GM12878 (cell line): ENCODE measurements around the gene MAP2K2.

Source experiments
- BHLHE40 ChIP-seq, 2 experiments: fragments of 450-650 bp in 1 of 2; IDR thresholded peaks; 2 replicates each; pipeline ENCODE4 v1.6.1; 2011 to 2017; ENCODE audit warnings: low read depth in 2 of 2, borderline replicate concordance in 1 of 2, improper control_type of control experiment in 1 of 2, low read length in 1 of 2, mild to moderate bottlenecking in 1 of 2
- CBX3 ChIP-seq: fragments of 200-600 bp; sonication (generic); IDR thresholded peaks from 2 replicates; pipeline ENCODE4 v1.6.1; 2016; ENCODE audit warnings: low read depth, borderline replicate concordance
- CBX5 ChIP-seq: sonication (generic); IDR thresholded peaks from 2 replicates; pipeline ENCODE4 v1.6.1; 2016; ENCODE audit warnings: low read depth, moderate library complexity, mild to moderate bottlenecking, inconsistent platforms
- EP300 ChIP-seq, 2 experiments: fragments of 150-350 bp in 1 of 2; IDR thresholded peaks; 2 replicates each; pipeline ENCODE4 v1.6.1; 2011 to 2012; ENCODE audit warnings: low read depth in 2 of 2, low read length in 2 of 2, borderline replicate concordance in 1 of 2, improper control_type of control experiment in 1 of 2, inconsistent platforms in 1 of 2; ENCODE audit not compliant: control insufficient read depth in 1 of 2
- FOXK2 ChIP-seq: fragments of 450-650 bp; IDR thresholded peaks from 2 replicates; pipeline ENCODE4 v1.6.1; 2017; ENCODE audit warnings: mild to moderate bottlenecking, moderate library complexity
- HCFC1 ChIP-seq: fragments of 150-350 bp; IDR thresholded peaks from 2 replicates; pipeline ENCODE4 v1.6.1; 2014; ENCODE audit warnings: low read length
- POLR2A ChIP-seq: IDR thresholded peaks from 2 replicates; pipeline ENCODE4 v1.6.1; 2011; ENCODE audit warnings: low read depth, mild to moderate bottlenecking, low read length
- POU2F2 ChIP-seq: IDR thresholded peaks from 3 replicates; pipeline ENCODE4 v1.6.1; 2011; ENCODE audit warnings: low read depth, mild to moderate bottlenecking, low read length, borderline replicate concordance
- SIN3A ChIP-seq: IDR thresholded peaks from 2 replicates; pipeline ENCODE4 v1.6.1; 2012; ENCODE audit warnings: low read depth, low read length, improper control_type of control experiment
- SP1 ChIP-seq: IDR thresholded peaks from one replicate; pipeline ENCODE4 v1.6.1; 2011; ENCODE audit warnings: low read depth, low read length
- TAF1 ChIP-seq: IDR thresholded peaks from 2 replicates; pipeline ENCODE4 v1.6.1; 2011; ENCODE audit warnings: mild to moderate bottlenecking, low read depth, low read length, borderline replicate concordance
- ZNF217 ChIP-seq: fragments of 450-650 bp; IDR thresholded peaks from 2 replicates; pipeline ENCODE4 v1.6.1; 2017; ENCODE audit warnings: antibody characterized with exemption, mild to moderate bottlenecking
- TF ChIP-seq, protein P1 (sequence below): fragments of 450-650 bp; IDR thresholded peaks from 2 replicates; pipeline ENCODE4 v1.6.1; 2016; ENCODE audit warnings: mild to moderate bottlenecking
- TF ChIP-seq, protein P2 (sequence below), 3 experiments: IDR thresholded peaks in 2 of 3; conservative IDR thresholded peaks in 1 of 3; 2 replicates each; pipeline ENCODE4 v1.5.1; 2011; ENCODE audit warnings: low read depth in 3 of 3, low read length in 3 of 3, mild to moderate bottlenecking in 3 of 3, control low read depth in 2 of 3, moderate library complexity in 2 of 3, inconsistent platforms in 1 of 3, mixed read lengths in 1 of 3; ENCODE audit not compliant: control insufficient read depth in 2 of 3, insufficient read depth in 1 of 3; ENCODE audit errors: extremely low read depth in 1 of 3

DNA sequence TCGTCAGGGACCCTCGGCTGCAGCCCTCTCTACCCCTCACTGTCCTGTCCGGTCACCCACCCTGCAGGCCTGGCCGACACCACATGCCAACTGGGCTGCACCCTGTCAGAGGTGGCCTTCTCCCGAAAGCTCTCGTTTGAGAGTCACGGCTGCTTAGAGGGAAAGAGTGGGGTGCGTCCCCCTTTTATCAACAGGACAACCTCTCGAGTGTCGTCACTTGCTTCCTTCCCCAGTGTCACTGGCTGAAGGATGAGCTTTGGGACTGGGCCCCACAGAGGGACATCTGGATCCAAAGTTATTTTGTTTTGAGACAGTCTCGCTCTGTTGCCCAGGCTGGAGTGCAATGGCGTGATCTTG lies 28.5 kb downstream of the MAP2K2 start:
- TF ChIP-seq, protein P1, sequence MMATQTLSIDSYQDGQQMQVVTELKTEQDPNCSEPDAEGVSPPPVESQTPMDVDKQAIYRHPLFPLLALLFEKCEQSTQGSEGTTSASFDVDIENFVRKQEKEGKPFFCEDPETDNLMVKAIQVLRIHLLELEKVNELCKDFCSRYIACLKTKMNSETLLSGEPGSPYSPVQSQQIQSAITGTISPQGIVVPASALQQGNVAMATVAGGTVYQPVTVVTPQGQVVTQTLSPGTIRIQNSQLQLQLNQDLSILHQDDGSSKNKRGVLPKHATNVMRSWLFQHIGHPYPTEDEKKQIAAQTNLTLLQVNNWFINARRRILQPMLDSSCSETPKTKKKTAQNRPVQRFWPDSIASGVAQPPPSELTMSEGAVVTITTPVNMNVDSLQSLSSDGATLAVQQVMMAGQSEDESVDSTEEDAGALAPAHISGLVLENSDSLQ = no peak
- TF ChIP-seq SIN3A (no peak), FOXK2 (no peak), BHLHE40 (IDR thresholded peaks at IDR 0.05; ENCODE audit: borderline replicate concordance in 1 of 2, low read depth in 2 of 2, low read length in 1 of 2) (no peak), CBX3 (no peak), POU2F2 (no peak), HCFC1 (no peak), POLR2A (no peak), SP1 (no peak), ZNF217 (no peak), CBX5 (no peak), EP300 (IDR thresholded peaks at IDR 0.05; ENCODE audit: borderline replicate concordance in 1 of 2, control insufficient read depth in 1 of 2, low read depth in 2 of 2, low read length in 2 of 2) (no peak), TAF1 (no peak)
- TF ChIP-seq, protein P2, sequence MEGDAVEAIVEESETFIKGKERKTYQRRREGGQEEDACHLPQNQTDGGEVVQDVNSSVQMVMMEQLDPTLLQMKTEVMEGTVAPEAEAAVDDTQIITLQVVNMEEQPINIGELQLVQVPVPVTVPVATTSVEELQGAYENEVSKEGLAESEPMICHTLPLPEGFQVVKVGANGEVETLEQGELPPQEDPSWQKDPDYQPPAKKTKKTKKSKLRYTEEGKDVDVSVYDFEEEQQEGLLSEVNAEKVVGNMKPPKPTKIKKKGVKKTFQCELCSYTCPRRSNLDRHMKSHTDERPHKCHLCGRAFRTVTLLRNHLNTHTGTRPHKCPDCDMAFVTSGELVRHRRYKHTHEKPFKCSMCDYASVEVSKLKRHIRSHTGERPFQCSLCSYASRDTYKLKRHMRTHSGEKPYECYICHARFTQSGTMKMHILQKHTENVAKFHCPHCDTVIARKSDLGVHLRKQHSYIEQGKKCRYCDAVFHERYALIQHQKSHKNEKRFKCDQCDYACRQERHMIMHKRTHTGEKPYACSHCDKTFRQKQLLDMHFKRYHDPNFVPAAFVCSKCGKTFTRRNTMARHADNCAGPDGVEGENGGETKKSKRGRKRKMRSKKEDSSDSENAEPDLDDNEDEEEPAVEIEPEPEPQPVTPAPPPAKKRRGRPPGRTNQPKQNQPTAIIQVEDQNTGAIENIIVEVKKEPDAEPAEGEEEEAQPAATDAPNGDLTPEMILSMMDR (IDR thresholded peaks at IDR 0.05 in 2 of 3, conservative IDR thresholded peaks at IDR 0.05 in 1 of 3; ENCODE audit: control insufficient read depth in 2 of 3, extremely low read depth in 1 of 3, insufficient read depth in 1 of 3, low read depth in 3 of 3, low read length in 3 of 3) = no peak
